Stimulated activated naive CD8-positive, alpha-beta T cell treated with anti-CD3 and anti-CD28 coated beads, Interleukin-15, Interleukin-2, amounts not matched to agents 100 U/mL and 50 U/mL, for 24 hours (primary cell): ENCODE results near the gene WDR82.
A peak's percentile ranks its signal among the peaks of the same experiment; 100 is the strongest.
"Not testable (repeated sequence)": the region's sequence is repeated elsewhere in the genome, so short reads cannot be mapped to it uniquely, and the experiment has no call there.

Experiments used
- ATAC-seq: fragments of 150-1000 bp; cut with Tn5 transposase; one replicate; pipeline ENCODE4 v1.10.0; 2021
- DNase-seq: peaks from one replicate; pipeline ENCODE4 v3.0.0; 2021

WDR82 gene

GRCh38 chr3:52289338-52289746 lies 10.9 kb upstream of the WDR82 start:
- no peak for DNase-seq
- ATAC-seq = no peak

GRCh38 chr3:52288674-52289073 lies 10.2 kb upstream of the WDR82 start:
- ATAC-seq (no peak), DNase-seq (no peak)

GRCh38 chr3:52286777-52287110 lies 8.3 kb upstream of the WDR82 start:
- ATAC-seq = no peak
- no peak for DNase-seq

GRCh38 chr3:52284051-52284450 lies 5.6 kb upstream of the WDR82 start:
- ATAC-seq, DNase-seq: not testable (repeated sequence)

GRCh38 chr3:52283306-52283705 lies 4.9 kb upstream of the WDR82 start:
- DNase-seq = no peak
- no peak for ATAC-seq

- no peak for DNase-seq
- ATAC-seq = no peak
Measured at GRCh38 chr3:52281981-52282801, 3.7 kb upstream of the WDR82 start.

GRCh38 chr3:52280050-52280461 lies 1.6 kb upstream of the WDR82 start:
- DNase-seq (no peak), ATAC-seq (no peak)

- DNase-seq = no peak
- ATAC-seq = no peak
Measured at GRCh38 chr3:52279596-52279995, 1.1 kb upstream of the WDR82 start.

- ATAC-seq = peak; percentile 55
- DNase-seq = no peak
Measured at GRCh38 chr3:52277972-52278509, 408 bp downstream of the WDR82 start.

GRCh38 chr3:52277071-52277964 lies 1.1 kb downstream of the WDR82 start:
- peak; percentile 88 for DNase-seq
- ATAC-seq = peak; percentile 42

GRCh38 chr3:52274781-52275180 lies 3.7 kb downstream of the WDR82 start:
- not testable (repeated sequence) for DNase-seq, ATAC-seq

- DNase-seq (no peak), ATAC-seq (peak; percentile 24)
Measured at GRCh38 chr3:52272831-52273230, 5.6 kb downstream of the WDR82 start.

GRCh38 chr3:52272172-52272571 lies 6.3 kb downstream of the WDR82 start:
- not testable (repeated sequence) for ATAC-seq, DNase-seq

GRCh38 chr3:52270252-52270754 lies 8.1 kb downstream of the WDR82 start:
- no peak for DNase-seq
- no peak for ATAC-seq

- no peak for ATAC-seq
- DNase-seq = no peak
Measured at GRCh38 chr3:52269776-52270175, 8.7 kb downstream of the WDR82 start.

GRCh38 chr3:52268036-52268435 lies 10.4 kb downstream of the WDR82 start:
- peak; percentile 68 for ATAC-seq
- no peak for DNase-seq

- ATAC-seq (no peak), DNase-seq (no peak)
Measured at GRCh38 chr3:52265387-52265786, 13.1 kb downstream of the WDR82 start.

- DNase-seq = no peak
- ATAC-seq = no peak
Measured at GRCh38 chr3:52262447-52262846, 16.0 kb downstream of the WDR82 start.

GRCh38 chr3:52259448-52259847 lies 19.0 kb downstream of the WDR82 start:
- DNase-seq (no peak), ATAC-seq (no peak)

- DNase-seq = no peak
- ATAC-seq = no peak
Measured at GRCh38 chr3:52259035-52259434, 19.4 kb downstream of the WDR82 start.

GRCh38 chr3:52257911-52258310 lies 20.5 kb downstream of the WDR82 start:
- DNase-seq (no peak), ATAC-seq (no peak)

- DNase-seq (no peak), ATAC-seq (no peak)
Measured at GRCh38 chr3:52256622-52257021, 21.8 kb downstream of the WDR82 start.

GRCh38 chr3:52256159-52256558 lies 22.3 kb downstream of the WDR82 start:
- DNase-seq (no peak), ATAC-seq (no peak)
